Mesenchymal stem cell (in vitro differentiated cells and primary cell): ENCODE measurements around the gene FCHSD1.

ENCODE experiments used
- DNase-seq: peaks from one replicate; pipeline ENCODE4 v3.0.0-alpha.2; 2013
- H2AFZ ChIP-seq: one replicate; pipeline ENCODE4 v1.6.1; 2013; ENCODE audit warnings: low read depth, mild to moderate bottlenecking, control low read depth, inconsistent platforms, low read length, moderate library complexity
- H2AK5ac ChIP-seq: 2 replicates; pipeline ENCODE4 v1.6.1; 2013; ENCODE audit warnings: low read length, moderate library complexity, mild to moderate bottlenecking, inconsistent platforms; ENCODE audit not compliant: severe bottlenecking
- H2BK120ac ChIP-seq: one replicate; pipeline ENCODE4 v1.6.1; 2013; ENCODE audit warnings: low read depth, mild to moderate bottlenecking, inconsistent platforms, low read length, moderate library complexity
- H2BK12ac ChIP-seq, 2 experiments: one replicate each; pipeline ENCODE4 v1.6.1; 2013; ENCODE audit warnings: inconsistent platforms in 2 of 2, low read length in 2 of 2, mild to moderate bottlenecking in 2 of 2, moderate library complexity in 2 of 2, control low read depth in 1 of 2
- H2BK15ac ChIP-seq: one replicate; pipeline ENCODE4 v1.6.1; 2013; ENCODE audit warnings: mild to moderate bottlenecking, low read depth, inconsistent platforms; ENCODE audit not compliant: poor library complexity, severe bottlenecking
- H2BK5ac ChIP-seq: 2 replicates; pipeline ENCODE4 v1.6.1; 2013; ENCODE audit warnings: low read depth, mild to moderate bottlenecking, low read length, control low read depth, inconsistent platforms; ENCODE audit not compliant: poor library complexity, severe bottlenecking
- H3K14ac ChIP-seq, 2 experiments: one replicate each; pipeline ENCODE4 v1.6.1; 2013; ENCODE audit warnings: inconsistent platforms in 2 of 2, low read length in 2 of 2, control low read depth in 1 of 2, mild to moderate bottlenecking in 1 of 2, moderate library complexity in 1 of 2
- H3K18ac ChIP-seq, 2 experiments: one replicate each; pipeline ENCODE4 v1.6.1; 2013; ENCODE audit warnings: inconsistent platforms in 2 of 2, low read length in 2 of 2, control low read depth in 1 of 2, low read depth in 1 of 2, mild to moderate bottlenecking in 1 of 2
- H3K23ac ChIP-seq, 2 experiments: one replicate each; pipeline ENCODE4 v1.6.1; 2013; ENCODE audit warnings: inconsistent platforms in 2 of 2, low read length in 2 of 2, mild to moderate bottlenecking in 2 of 2, moderate library complexity in 2 of 2, control low read depth in 1 of 2
- H3K27ac ChIP-seq: 2 replicates; pipeline ENCODE4 v1.5.1; 2013; ENCODE audit warnings: mild to moderate bottlenecking, moderate library complexity, low read length, control low read depth, inconsistent platforms; ENCODE audit not compliant: poor library complexity, severe bottlenecking
- H3K27me3 ChIP-seq, 2 experiments: 2 replicates each; pipeline versions ENCODE4 v1.6.1 to v1.7.0; 2013; ENCODE audit warnings: low read length in 2 of 2, mild to moderate bottlenecking in 2 of 2, moderate library complexity in 2 of 2, control low read depth in 1 of 2, inconsistent platforms in 1 of 2; ENCODE audit not compliant: control insufficient read depth in 1 of 2, insufficient read depth in 1 of 2
- H3K36me3 ChIP-seq, 2 experiments: 2 replicates each; pipeline versions ENCODE4 v1.6.1 to v1.7.0; 2013; ENCODE audit warnings: low read length in 2 of 2, control low read depth in 1 of 2, inconsistent platforms in 1 of 2, low read depth in 1 of 2, mild to moderate bottlenecking in 1 of 2; ENCODE audit not compliant: insufficient read depth in 2 of 2, control insufficient read depth in 1 of 2
- H3K4ac ChIP-seq, 2 experiments: one replicate each; pipeline ENCODE4 v1.6.1; 2013; ENCODE audit warnings: inconsistent platforms in 2 of 2, low read length in 2 of 2, mild to moderate bottlenecking in 2 of 2, moderate library complexity in 2 of 2, control low read depth in 1 of 2, low read depth in 1 of 2
- H3K4me1 ChIP-seq: 2 replicates; pipeline ENCODE4 v1.6.1; 2013; ENCODE audit warnings: low read depth, low read length, control low read depth; ENCODE audit not compliant: control insufficient read depth, insufficient read depth
- H3K4me2 ChIP-seq: 2 replicates; pipeline ENCODE4 v1.6.1; 2013; ENCODE audit warnings: low read length, mild to moderate bottlenecking, inconsistent platforms; ENCODE audit not compliant: poor library complexity, severe bottlenecking
- H3K4me3 ChIP-seq, 2 experiments: 2 replicates each; pipeline versions ENCODE4 v1.5.1 to v1.7.0; 2013; ENCODE audit warnings: low read length in 2 of 2, mild to moderate bottlenecking in 2 of 2, control low read depth in 1 of 2, low read depth in 1 of 2; ENCODE audit not compliant: insufficient read depth in 1 of 2
- H3K79me1 ChIP-seq: replicated peaks from 2 replicates; pipeline ENCODE4 v1.6.1; 2013; ENCODE audit warnings: mild to moderate bottlenecking, control low read depth, low read length, inconsistent platforms; ENCODE audit not compliant: poor library complexity, severe bottlenecking
- H3K9ac ChIP-seq: 2 replicates; pipeline ENCODE4 v1.7.0; 2013; ENCODE audit warnings: mild to moderate bottlenecking, low read length, moderate library complexity
- H3K9me3 ChIP-seq: 2 replicates; pipeline ENCODE4 v1.7.0; 2013; ENCODE audit warnings: mild to moderate bottlenecking, low read length; ENCODE audit not compliant: control insufficient read depth
- H4K8ac ChIP-seq: one replicate; pipeline ENCODE4 v1.6.1; 2013; ENCODE audit warnings: inconsistent platforms, mild to moderate bottlenecking, low read length, moderate library complexity
- H4K91ac ChIP-seq: one replicate; pipeline ENCODE4 v1.6.1; 2013; ENCODE audit warnings: mild to moderate bottlenecking, low read length, inconsistent platforms
- WGBS: methylation state at CpG from one replicate; pipeline ENCODE4 v1.1.7; 2013; ENCODE audit warnings: mixed read lengths; 5-methylcytosine and 5-hydroxymethylcytosine counted together

FCHSD1 gene

GRCh38 chr5:141691286-141691866, 40.2 kb upstream of the FCHSD1 start:
- H2BK12ac ChIP-seq = no peak overlapping the region
- no peak overlapping the region for H2BK5ac ChIP-seq
- no peak overlapping the region for H4K91ac ChIP-seq
- no peak overlapping the region for H3K9ac ChIP-seq
- H3K79me1 ChIP-seq = no peaks in the 10 kb centered on the region
- no peak overlapping the region for H4K8ac ChIP-seq
- no peak overlapping the region for H3K27ac ChIP-seq
- no peak overlapping the region for H3K14ac ChIP-seq
- no peak for DNase-seq
- H3K18ac ChIP-seq = no peak overlapping the region
- H2BK15ac ChIP-seq = no peak overlapping the region
- H3K27me3 ChIP-seq = peaks cover 34 to 36% of the 10 kb centered on the region in 2 experiments
- no peak overlapping the region for H3K4me3 ChIP-seq
- no peak overlapping the region for H2AK5ac ChIP-seq
- 82% methylated on average over 9 of the region's 9 CpGs for WGBS
- H3K9me3 ChIP-seq = no peaks in the 10 kb centered on the region
- H3K36me3 ChIP-seq = no peaks in the 10 kb centered on the region
- H3K4ac ChIP-seq = no peak overlapping the region
- H3K23ac ChIP-seq = no peak overlapping the region
- H3K4me1 ChIP-seq = peaks cover 25% of the 10 kb centered on the region
- H2AFZ ChIP-seq = no peak overlapping the region
- no peak overlapping the region for H3K4me2 ChIP-seq
- no peak overlapping the region for H2BK120ac ChIP-seq

GRCh38 chr5:141686648-141687416, 35.6 kb upstream of the FCHSD1 start:
- Histone ChIP-seq H2BK5ac (no peak overlapping the region), H2AFZ (no peak overlapping the region), H3K27me3 (peaks cover 32 to 34% of the 10 kb centered on the region in 2 experiments), H3K4ac (no peak overlapping the region), H2BK120ac (no peak overlapping the region), H3K14ac (no peak overlapping the region), H3K18ac (no peak overlapping the region), H3K36me3 (no peaks in the 10 kb centered on the region), H3K4me1 (peaks cover 10% of the 10 kb centered on the region), H3K9ac (no peak overlapping the region), H3K23ac (no peak overlapping the region), H3K4me3 (no peak overlapping the region), H3K27ac (no peak overlapping the region), H3K4me2 (no peak overlapping the region), H2AK5ac (peak overlapping the region; percentile 22), H3K79me1 (no peaks in the 10 kb centered on the region), H2BK12ac (no peak overlapping the region), H4K91ac (no peak overlapping the region), H3K9me3 (no peaks in the 10 kb centered on the region), H4K8ac (no peak overlapping the region), H2BK15ac (no peak overlapping the region)
- no peak for DNase-seq
- 74% methylated on average over 2 of the region's 3 CpGs for WGBS

GRCh38 chr5:141685591-141685990, 34.4 kb upstream of the FCHSD1 start:
- WGBS = 100% methylated on average over 1 of the region's 1 CpG

GRCh38 chr5:141683596-141684141, 32.5 kb upstream of the FCHSD1 start:
- Histone ChIP-seq H2AK5ac (no peak overlapping the region), H3K9ac (no peak overlapping the region), H3K14ac (no peak overlapping the region), H2BK15ac (no peak overlapping the region), H3K27ac (no peak overlapping the region), H3K4me3 (no peak overlapping the region), H2BK120ac (no peak overlapping the region), H4K91ac (no peak overlapping the region), H3K79me1 (peaks cover 14% of the 10 kb centered on the region), H3K36me3 (peaks cover 7 to 12% of the 10 kb centered on the region in 2 experiments), H3K9me3 (no peaks in the 10 kb centered on the region), H3K18ac (no peak overlapping the region), H2BK5ac (no peak overlapping the region), H2BK12ac (no peak overlapping the region), H3K4ac (no peak overlapping the region), H3K4me2 (no peak overlapping the region), H3K4me1 (peaks cover 31% of the 10 kb centered on the region), H3K23ac (no peak overlapping the region), H3K27me3 (peaks cover 0 to 3% of the 10 kb centered on the region in 2 experiments), H2AFZ (no peak overlapping the region), H4K8ac (no peak overlapping the region)
- DNase-seq = peak; percentile 22

More at GRCh38 chr5:141685591-141685990, 34.4 kb upstream of the FCHSD1 start:
- Histone ChIP-seq H2AFZ (no peak overlapping the region), H4K91ac (no peak overlapping the region), H3K23ac (no peak overlapping the region), H3K4ac (no peak overlapping the region), H2AK5ac (no peak overlapping the region), H2BK12ac (no peak overlapping the region), H2BK15ac (no peak overlapping the region), H2BK120ac (no peak overlapping the region), H3K18ac (no peak overlapping the region), H3K4me1 (peaks cover 23% of the 10 kb centered on the region), H3K9me3 (no peaks in the 10 kb centered on the region), H3K79me1 (no peaks in the 10 kb centered on the region), H3K4me2 (no peak overlapping the region), H2BK5ac (no peak overlapping the region), H3K14ac (no peak overlapping the region), H3K27me3 (peaks cover 19 to 22% of the 10 kb centered on the region in 2 experiments), H3K36me3 (no peaks in the 10 kb centered on the region), H3K9ac (no peak overlapping the region), H3K27ac (no peak overlapping the region), H4K8ac (no peak overlapping the region), H3K4me3 (no peak overlapping the region)
- DNase-seq = no peak
